HT1080 (cell line): ENCODE data around the gene TMEM120B. TPM values are rescaled to one million over a fixed set of nuclear protein-coding genes. Genes with fewer than 3 reads are reported as not detected.

ENCODE experiments used
- DNase-seq: peaks from one replicate; pipeline ENCODE4 v3.0.0-alpha.2; 2015; ENCODE audit warnings: low read depth
- total RNA-seq: library from RNA; depleted of rRNA; stranded (reverse); fragments of >200 nt; shearing (Covaris generic); gene quantifications from 2 replicates; pipeline ENCODE4 v1.2.3, GENCODE V29; 2014

TMEM120B gene
- total RNA-seq, 1 experiment from 2014 or later: 12.0 TPM

GRCh38 chr12:121773011-121773777 lies 60.6 kb downstream of the TMEM120B start:
- DNase-seq: peak; percentile 55

- no peak for DNase-seq
Observed at GRCh38 chr12:121774968-121775474, 62.5 kb downstream of the TMEM120B start.

GRCh38 chr12:121775501-121775900 lies 62.9 kb downstream of the TMEM120B start:
- DNase-seq: no peak

GRCh38 chr12:121776190-121777098 lies 63.9 kb downstream of the TMEM120B start:
- DNase-seq: peak; percentile 46

GRCh38 chr12:121778567-121779421 lies 66.2 kb downstream of the TMEM120B start:
- DNase-seq: no peak

GRCh38 chr12:121779422-121779895 lies 66.9 kb downstream of the TMEM120B start:
- no peak for DNase-seq

- DNase-seq: no peak
Observed at GRCh38 chr12:121780429-121780828, 67.9 kb downstream of the TMEM120B start.

GRCh38 chr12:121781484-121781997 lies 69.0 kb downstream of the TMEM120B start:
- DNase-seq: no peak

GRCh38 chr12:121781998-121782979 lies 69.7 kb downstream of the TMEM120B start:
- DNase-seq: peak; percentile 73

- peak; percentile 79 for DNase-seq
Observed at GRCh38 chr12:121783766-121784165, 71.2 kb downstream of the TMEM120B start.

GRCh38 chr12:121784460-121784859 lies 71.9 kb downstream of the TMEM120B start:
- peak; percentile 96 for DNase-seq

GRCh38 chr12:121786440-121786825 lies 73.9 kb downstream of the TMEM120B start:
- DNase-seq: peak; percentile 98

GRCh38 chr12:121787063-121788025 lies 74.8 kb downstream of the TMEM120B start:
- no peak for DNase-seq

GRCh38 chr12:121788176-121788818 lies 75.7 kb downstream of the TMEM120B start:
- no peak for DNase-seq

GRCh38 chr12:121789233-121789781 lies 76.8 kb downstream of the TMEM120B start:
- no peak for DNase-seq

GRCh38 chr12:121789800-121790728 lies 77.5 kb downstream of the TMEM120B start:
- DNase-seq: peak; percentile 91
